ENCODE results near the gene KLF16.
"Not testable (repeated sequence)": the region's sequence is repeated elsewhere in the genome, so short reads cannot be mapped to it uniquely, and the experiment has no call there.

Gene KLF16

GRCh38 chr19:1863328-1863637 is at the start of gene KLF16:
Gene KLF16, minus strand, starts transcription at chr19:1863579. Its CDS starts 82 bp downstream, at chr19:1863497.
- no peak for DNase-seq

DNA sequence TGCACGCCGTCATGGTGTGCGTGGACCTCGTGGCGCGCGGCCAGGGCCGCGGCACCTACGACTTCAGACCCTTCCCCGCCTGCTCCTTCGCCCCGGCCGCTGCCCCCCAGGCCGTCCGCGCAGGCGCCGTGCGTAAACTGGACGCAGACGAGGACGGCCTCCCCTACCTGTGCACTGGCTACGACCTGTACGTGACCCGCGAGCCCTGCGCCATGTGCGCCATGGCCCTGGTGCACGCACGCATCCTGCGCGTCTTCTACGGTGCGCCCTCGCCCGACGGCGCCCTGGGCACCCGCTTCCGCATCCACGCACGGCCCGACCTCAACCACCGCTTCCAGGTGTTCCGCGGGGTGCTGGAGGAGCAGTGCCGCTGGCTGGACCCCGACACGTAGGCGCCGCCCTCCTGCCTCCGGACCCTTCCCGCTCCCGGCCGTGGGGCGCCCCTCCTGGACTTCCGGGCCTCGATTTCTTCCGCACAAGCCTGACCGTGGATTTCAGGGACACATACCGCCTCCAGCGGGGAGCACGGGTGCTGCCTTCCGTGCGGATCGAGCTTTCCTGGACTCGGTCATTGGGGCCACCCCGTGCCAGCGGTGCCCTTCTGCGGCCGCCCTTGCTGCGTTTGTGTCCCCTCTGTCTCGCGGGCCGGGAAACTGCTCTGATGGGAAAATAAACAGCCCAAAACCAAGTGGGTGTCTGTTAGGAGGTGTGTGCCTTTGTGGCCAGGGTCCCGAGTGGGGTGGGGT is 49.6 kb upstream of the KLF16 start:
- DNase-seq = no peak

GRCh38 chr19:1911995-1912394 is 48.6 kb upstream of the KLF16 start:
- no peak for DNase-seq

GRCh38 chr19:1911098-1911497 is 47.7 kb upstream of the KLF16 start:
- no peak for DNase-seq

DNA sequence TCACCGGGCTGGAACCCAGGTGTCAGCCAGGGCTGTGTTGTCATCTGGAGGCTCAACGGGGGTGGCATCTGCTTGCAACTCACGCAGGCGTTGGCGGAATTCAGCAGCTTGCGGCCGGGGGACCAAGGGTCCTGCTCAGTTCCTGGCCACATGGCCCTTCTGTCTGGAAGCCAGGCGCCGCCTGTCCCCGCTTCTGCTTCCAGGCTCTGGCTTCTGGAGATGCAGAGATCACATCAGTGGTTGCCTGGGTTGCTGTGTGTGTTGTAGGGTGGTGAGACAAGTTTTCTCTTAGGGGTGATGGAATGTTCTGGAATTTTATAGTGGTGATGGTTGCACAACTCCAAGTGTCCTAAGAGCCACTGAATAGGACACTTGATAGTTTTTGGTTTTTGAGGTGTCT is 46.8 kb upstream of the KLF16 start:
- DNase-seq = no peak

DNA sequence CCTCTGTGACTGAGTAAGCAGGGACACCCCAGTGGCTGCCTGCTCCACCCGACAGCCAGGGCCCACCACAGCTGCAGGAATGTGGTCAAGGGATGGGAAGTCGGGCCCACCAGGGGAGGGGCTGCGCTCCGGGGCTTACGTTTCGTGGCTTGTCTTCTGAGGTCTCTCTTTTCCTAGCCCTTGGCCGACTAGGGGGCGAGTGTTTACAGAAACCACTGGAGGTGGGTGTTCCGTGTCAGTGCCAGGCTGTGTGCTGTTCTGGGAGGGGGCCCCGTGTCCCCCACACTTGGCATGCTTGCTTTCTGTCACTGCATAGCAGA is 46.3 kb upstream of the KLF16 start:
- DNase-seq = no peak

GRCh38 chr19:1908364-1908678 is 44.9 kb upstream of the KLF16 start:
- DNase-seq = no peak

GRCh38 chr19:1907563-1908363 is 44.4 kb upstream of the KLF16 start:
- no peak for DNase-seq

DNA sequence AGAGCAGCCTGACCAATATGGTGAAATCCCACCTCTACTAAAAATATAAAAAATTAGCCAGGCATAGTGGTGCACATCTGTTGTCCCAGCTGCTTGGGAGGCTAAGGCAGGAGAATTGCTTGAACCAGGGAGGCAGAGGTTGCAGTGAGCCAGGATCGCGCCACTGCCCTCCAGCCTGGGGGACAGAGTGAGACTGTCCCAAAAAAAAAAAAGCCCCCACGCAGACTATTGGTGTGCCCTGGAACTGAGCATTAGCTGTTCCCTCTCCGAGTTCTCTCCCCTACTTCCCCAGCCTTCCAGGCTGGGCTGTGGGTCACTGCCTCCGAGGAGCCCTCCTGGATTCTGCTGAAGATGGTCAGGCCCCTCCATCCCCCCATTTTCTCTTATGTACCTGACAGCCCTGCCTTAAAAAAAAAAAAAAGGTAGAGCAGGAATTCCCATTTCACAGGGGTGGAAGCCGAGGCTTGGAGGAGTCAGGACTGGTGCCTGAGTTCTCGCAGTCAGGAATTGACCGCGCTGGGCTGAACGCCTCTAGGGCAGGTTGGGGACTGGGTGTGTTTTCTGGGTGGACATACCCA is 43.7 kb upstream of the KLF16 start:
- no peak for DNase-seq

- no peak for DNase-seq
Measured at GRCh38 chr19:1905863-1906375, 42.5 kb upstream of the KLF16 start.

DNA sequence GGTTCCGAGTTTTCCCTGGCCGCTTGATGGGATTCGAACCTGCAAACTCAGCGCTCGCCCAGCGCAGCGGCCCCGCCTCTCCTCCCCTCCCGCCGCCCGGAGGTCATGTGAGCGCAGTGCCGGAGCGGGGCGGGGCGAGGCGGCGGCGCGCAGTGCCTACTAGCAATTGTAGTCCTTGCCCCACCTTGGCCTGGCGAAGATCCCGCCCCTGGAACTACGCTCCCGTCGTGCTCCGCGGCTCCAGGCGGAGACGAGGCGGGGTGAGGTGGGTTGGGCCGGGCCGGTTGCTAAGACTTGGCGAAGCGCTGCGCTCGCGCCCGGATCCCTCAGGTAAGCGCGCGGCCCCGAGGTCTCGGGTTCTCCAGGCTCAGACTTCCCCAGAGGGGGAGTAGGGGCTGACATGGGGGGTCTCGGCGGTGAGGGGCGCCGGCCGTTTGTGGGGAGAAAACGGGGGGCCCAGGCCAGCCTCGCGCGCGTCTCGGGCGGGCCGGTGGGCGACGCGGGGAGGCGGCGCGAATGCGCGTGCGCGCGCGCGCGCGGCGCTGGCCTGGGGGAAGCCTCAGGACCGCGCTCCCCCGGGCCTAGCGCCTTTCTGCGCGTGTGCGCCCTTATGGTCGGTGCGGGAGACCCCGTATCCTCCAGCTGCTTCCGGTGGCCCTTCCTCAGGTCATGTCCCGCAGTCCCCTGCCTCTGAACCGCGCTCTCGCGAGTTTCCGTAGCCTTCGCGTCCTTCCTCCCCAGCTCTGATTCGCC is 41.9 kb upstream of the KLF16 start, which contains the start of the genes ADAT3 and SCAMP4:
Gene ADAT3 (plus strand): TSS at position 290 of the 753 bp plus-strand sequence. CDS start 6,649 bp downstream, outside the sequence.
Gene SCAMP4 (plus strand): TSS at position 290 of the 753 bp plus-strand sequence. CDS start 9,621 bp downstream, outside the sequence.
- peak; percentile 100 for DNase-seq

DNA sequence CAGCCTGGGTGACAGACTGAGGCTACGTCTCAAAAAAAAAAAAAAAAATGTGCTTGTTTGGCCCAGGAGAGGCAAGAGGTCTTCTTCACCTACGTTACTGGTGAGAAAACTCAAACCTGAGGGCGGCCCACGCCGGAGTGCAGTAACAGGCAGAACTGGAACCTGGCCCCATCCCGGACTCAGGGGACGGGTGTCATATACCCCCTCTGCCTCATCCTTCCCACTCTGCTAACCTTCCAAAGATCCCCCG is 41.4 kb upstream of the KLF16 start:
- DNase-seq = no peak

DNA sequence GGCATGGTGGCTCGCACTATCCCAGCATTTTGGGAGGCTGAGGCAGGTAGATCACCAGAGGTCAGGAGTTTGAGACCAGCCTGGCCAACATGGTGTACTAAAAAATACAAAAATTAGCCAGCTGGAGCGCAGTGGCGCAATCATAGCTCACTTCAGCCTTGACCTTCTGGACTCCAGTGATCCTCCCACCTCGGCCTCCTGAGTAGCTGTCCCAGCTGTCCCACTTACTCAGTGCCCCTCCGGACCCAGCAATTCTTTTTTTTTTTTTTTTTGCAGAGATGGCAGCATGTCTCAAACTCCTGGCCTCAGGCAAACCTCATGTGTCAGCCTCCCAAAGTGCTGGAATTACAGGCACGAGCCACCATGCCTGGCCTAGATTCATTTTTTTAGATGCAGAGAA is 39.5 kb upstream of the KLF16 start:
- DNase-seq = no peak

- no peak for DNase-seq
Measured at GRCh38 chr19:1901940-1902404, 38.6 kb upstream of the KLF16 start.

DNA sequence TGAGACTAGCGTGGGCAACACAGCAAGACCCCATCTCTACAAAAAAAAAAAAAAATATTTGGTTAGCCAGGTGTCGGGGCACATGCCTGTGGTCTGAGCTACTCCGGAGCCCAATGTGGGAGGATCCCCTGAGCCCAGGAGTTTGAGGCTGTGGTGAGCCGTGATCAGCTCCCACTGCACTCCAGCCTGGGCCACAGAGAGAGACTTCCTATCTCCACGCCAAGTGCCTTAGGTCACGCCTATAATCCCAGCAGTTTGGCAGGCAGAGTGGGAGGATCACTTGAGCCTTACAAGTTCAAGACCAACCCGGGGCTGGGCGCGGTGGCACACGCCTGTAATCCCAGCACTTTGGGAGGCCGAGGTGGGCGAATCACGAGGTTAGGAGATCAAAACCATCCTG is 33.1 kb upstream of the KLF16 start:
- no peak for DNase-seq

- no peak for DNase-seq
Measured at GRCh38 chr19:1893791-1894190, 30.4 kb upstream of the KLF16 start.

DNA sequence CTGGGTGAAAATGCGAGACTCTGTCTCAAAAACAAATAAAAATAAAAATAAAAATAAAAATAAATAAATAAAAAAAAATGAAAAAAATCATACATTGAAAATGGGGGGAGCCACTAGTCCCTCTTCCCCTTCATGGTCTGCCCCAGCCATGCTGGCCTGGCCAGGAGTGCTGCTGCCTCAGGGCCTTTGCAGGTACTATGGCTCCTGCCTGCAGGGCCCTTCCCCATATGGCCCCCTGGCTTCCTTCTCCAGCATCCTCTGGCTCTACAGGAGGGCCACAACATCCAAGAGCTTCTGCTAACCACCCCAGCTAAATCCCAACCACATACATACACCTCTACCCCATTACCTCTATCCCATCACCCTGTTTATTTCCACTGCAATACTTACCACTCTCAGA is 26.5 kb upstream of the KLF16 start:
- DNase-seq = no peak

DNA sequence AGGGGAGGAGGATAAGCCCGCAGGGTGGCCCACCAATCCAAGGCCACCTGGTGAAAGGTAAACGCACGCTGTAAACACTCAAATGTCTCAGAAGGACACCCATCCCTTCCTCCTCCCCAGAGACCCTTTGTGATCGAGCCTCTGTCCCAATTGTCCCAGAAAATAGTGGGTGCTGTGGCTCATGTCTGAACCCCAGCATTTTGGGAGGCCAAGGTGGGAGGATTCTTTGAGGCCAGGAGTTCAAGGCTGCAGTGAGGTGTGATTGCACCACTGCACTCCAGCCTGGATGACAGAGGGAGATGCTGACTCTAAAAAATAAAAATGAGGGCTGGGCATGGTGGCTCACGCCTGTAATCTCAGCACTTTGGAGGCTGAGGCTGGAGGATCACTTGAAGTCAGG is 25.0 kb upstream of the KLF16 start:
- no peak for DNase-seq

GRCh38 chr19:1886360-1886759 is 23.0 kb upstream of the KLF16 start:
- DNase-seq = not testable (repeated sequence)

DNA sequence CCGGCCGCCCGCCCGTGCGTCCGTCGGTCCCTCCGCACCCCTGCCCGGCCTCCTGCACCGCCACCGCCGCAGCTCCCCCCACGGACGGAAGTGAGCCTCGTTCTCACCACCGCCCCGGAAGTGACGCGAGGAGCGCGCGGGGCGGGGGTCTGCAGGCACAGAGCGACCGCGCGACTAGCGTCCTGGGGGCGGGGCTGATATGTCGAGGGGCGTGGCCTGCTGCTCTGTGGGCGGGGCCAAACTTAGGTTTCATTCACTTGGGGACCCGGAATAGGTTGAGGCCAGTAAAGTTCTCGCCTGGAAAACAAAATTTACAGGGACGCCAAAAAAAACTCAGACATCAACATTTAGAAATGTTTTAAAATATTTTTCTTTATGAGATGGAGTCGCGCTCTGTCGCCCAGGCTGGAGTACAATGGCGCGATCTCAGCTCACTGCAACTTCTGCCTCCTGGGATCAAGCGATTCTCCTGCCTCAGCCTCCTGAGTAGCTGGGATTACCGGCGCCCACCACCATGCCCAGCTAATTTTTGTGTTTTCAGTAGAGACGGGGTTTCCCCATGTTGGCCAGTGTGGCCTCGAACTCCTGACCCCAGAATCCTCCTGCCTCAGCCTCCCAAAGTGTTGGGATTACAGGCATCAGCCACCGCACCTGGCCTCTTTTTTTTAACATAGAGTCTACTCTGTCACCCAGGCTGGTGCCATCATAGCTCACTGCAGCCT is 22.2 kb upstream of the KLF16 start, which contains the start of gene ABHD17A:
Gene ABHD17A (minus strand): TSS at position 99 of the 722 bp plus-strand sequence. CDS start 3,930 bp downstream, outside the sequence.
- DNase-seq = peak; percentile 97

- DNase-seq = no peak
Measured at GRCh38 chr19:1884719-1885334, 21.4 kb upstream of the KLF16 start.

DNA sequence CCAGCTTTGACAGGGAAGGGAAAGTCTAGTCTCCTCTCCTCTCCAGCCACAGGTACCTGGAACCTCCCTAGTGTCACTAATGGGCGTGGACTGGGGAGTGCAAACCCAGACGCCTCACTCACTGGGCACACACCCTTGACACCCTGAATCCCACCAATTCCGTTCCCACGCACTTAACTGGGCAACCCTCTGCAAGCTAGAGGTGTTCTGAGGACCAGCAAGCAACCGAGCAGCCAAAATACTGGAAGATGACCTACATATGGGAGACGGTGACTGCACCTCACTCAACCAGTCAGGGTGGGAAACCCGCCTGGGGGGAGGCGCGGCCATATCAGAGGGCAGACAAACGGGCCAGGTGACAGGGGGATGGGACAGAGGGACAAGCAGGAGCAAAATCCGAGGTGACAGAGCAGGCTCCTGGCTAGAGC is 20.9 kb upstream of the KLF16 start:
- DNase-seq = peak; percentile 35

Data from activated CD4-positive, alpha-beta T cell treated with anti-CD3 and anti-CD28 coated beads, Interleukin-2, Interleukin-6, amounts not matched to agents 100 ng/mL and 50 ng/mL, durations not matched to agents 16 hours and 8 hours (primary cell).